ENCODE results near the gene TMEM247. TPM values are rescaled to one million over a fixed set of nuclear protein-coding genes. Genes with fewer than 3 reads are reported as not detected.
"Not testable (repeated sequence)": the region's sequence is repeated elsewhere in the genome, so short reads cannot be mapped to it uniquely, and the experiment has no call there.

The TMEM247 gene
- total RNA-seq, 1 donor from 2014 or later = not detected

DNA sequence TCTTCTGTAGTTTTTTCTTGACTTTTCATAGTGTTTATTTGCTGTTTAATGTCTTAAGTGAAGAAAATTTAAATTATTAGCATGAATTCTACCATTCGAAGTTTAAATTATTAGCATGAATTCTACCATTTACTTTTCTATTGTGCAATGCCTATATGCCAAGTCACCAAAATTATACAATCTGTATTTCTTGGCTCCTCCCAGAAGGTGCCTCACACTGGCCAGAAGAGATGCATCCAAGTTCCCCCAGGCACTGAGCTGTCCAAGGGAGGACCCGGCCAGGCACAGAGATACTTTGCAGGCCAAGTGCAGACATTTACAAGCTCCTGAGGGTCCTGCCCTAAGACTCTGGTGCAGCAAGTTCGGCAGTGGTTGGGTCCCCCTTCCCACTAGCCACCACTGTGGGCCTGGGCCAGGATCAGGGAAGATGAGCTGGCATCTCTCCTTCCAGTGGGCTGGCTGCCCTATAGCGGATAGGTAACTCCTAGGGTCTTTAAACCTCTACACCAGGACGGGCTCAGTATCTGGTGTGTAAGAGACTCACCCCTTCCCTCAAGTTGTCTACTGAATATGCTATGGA lies 31.3 kb downstream of the TMEM247 start:
- no peak for DNase-seq (ENCODE audit: low read depth in 2 of 2)

DNA sequence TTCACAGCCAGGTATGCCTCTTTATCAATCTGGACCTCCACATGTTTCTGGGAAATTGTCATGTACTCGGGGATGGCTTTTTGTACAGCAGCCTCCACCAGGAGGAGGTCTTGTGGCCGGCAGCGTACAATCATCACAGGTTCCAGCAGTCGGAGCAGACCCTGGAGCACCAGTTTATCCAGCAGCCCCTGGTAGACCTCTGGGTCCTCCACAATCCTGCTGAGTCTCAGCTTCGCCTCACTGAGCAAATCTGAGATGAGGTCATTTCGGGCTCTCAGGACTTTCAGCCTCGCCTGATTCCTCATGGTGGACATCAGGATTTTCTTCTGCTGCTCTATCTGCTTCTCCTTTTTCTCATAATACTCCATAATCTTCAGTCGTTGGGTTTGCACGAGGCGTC lies 32.8 kb downstream of the TMEM247 start:
- DNase-seq (ENCODE audit: low read depth in 2 of 2) = no peak

DNA sequence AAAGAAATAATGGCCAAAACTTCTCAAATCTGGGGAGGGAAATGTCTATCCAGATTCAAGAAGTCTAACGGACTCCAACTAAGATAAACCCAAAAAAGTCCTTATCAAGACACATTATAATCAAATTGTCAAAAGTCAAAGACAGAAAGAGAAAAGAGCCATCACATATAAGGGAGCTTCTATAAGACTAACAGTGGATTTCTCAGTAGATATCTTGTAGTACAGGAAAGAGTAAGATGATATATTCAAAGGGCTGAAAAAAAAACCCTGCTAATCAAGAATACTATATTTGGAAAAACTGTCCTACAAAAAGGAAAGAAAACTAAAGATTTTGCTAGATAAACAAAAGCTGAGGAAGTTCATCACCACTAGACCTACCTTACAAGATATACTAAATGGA lies 35.4 kb downstream of the TMEM247 start:
- DNase-seq (ENCODE audit: low read depth in 2 of 2) = no peak

DNA sequence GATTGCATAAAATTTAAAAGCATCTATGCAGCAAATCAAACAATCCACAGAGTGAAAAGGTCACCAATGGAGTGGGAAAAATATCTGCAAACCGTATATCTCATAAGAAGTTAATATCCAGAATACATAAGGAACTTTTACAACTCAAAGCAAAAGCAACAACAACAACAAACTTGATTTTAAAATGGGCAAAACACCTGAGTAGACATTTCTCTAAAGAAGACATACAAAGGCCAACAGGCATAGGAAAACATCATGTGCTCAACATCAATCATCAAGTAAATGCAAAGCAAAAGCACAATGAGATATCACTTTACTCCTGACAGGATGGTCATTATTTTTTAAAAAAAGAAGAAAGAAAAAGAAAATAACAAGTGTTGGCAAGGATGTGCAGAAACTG lies 38.1 kb downstream of the TMEM247 start:
- DNase-seq (ENCODE audit: low read depth in 2 of 2) = no peak

DNA sequence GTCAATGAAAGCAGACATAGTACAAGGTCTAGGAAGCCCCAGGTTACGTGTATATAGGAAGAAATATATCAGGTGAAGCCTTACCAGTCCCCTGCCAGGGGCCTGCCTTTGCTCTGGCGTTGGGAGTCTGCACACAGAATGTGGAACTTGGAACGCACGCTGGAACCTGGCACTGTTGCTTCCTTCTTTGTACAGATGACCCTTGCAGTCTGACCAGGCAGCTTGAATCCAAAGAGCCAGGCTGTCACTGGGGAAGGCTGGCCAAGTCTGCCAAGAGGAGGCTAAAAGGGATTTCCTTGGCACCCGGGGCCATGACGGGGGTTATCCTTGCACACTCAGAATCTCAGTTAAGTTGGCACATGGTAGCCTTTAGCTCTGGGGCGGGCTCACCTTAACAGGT lies 39.5 kb downstream of the TMEM247 start:
- no peak for DNase-seq (ENCODE audit: low read depth in 2 of 2)

DNA sequence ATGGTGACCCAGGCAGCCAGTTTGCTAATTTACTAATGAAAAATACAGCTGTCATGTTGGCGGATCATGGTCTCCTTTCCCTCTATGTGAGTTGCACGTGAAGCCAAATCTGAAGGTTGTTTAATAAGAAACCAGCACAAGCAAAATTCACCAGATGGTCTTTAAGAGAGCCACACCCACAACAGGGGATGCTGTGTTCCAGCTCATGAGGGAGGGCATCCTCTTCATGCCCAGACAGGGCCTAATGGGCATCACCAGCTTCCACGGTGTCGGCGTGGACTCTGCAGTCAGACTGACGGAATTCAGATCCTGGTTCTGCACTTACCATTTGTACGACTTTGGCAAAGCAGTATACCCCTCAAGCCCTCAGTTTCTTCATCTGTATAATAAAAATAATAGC lies 39.9 kb downstream of the TMEM247 start:
- DNase-seq (ENCODE audit: low read depth in 2 of 2) = no peak

GRCh38 chr2:46520130-46520711 lies 40.9 kb downstream of the TMEM247 start:
- no peak for DNase-seq (ENCODE audit: low read depth in 2 of 2)

DNA sequence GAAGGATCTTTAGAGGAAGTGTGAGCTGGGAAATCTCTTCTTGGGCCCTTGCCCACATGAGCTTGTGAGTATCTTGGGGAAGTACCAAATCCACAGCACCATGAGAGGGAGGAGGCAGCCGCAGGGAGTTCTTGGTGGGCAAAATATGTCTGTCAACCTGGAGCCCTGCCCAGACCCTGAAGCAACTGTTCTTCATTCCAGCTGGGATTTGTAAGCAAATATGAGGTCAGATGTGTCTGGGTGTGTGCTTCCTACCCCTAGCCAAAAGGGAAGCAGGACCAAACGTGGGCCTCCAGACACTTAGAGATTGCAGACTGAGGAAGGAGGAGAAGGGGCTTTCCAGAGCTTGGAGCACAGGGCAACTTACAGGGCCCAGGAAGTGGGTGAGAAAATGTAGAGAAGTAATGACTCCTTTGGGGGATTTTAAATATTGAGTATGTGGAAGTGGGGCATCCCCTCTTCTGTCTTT lies 41.9 kb downstream of the TMEM247 start:
- no peak for DNase-seq (ENCODE audit: low read depth in 2 of 2)

DNA sequence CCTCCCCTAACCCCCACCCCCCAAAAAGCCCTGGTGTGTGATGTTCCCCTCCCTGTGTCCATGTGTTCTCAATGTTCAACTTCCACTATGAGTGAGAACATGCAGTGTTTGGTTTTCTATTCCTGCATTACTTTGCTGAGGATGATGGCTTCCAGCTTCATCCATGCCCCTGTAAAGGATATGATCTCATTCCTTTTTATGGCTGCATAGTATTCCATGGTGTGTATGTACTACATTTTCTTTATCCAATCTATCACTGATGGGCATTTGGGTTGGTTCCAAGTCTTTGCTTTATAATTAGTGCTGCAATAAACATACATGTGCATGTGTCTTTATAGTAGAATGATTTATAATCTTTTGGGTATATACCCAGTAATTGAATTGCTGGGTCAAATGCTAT lies 43.0 kb downstream of the TMEM247 start:
- not testable (repeated sequence) for DNase-seq (ENCODE audit: low read depth in 2 of 2)

DNA sequence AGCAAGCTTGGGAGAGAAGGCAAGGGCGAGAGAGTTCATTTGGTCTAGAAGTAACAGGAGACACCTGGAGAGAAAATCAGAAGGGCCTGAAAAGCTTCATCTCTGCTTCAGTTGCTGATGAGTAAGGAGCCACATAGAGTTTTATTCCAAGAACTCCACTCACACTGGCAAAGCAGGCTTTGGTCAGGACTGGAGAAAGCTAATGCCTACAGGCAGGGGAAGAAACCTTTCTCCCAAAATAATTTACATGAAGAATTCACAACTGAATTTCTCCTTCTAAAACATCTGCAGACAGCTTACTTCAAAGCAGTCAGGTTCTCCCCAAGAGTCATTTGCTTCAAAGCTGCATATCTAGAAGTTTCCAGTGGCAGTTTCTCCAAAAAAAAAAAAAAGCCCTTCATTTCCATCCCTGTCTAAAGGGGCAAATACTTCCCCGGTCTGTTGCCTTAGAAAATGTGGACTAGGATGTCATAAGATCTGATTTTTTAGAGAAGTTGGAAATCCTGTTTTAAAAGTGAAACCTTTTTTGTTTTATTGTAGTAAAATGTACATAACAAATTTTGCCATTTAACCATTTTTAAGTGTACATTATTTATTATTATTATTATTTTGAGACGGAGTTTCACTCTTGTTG lies 46.3 kb downstream of the TMEM247 start:
- no peak for DNase-seq (ENCODE audit: low read depth in 2 of 2)

GRCh38 chr2:46528880-46529279 lies 49.5 kb downstream of the TMEM247 start:
- no peak for DNase-seq (ENCODE audit: low read depth in 2 of 2)

DNA sequence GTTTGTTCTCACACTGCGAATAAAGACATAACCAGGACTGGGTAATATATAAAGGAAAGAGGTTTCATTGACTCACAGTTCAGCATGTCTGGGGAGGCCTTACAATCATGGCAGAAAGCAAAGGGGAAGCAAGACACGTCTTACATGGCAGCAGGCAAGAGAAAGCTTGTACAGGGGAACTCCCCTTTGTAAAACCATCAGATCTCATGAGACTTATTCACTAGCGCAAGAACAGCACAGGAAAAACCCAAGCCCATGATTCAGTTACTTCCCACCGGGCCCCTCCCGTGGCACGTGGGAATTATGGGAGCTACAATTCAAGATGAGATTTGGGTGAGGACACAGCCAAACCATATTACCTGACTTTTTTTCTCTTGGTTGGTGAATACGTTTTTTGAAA lies 51.3 kb downstream of the TMEM247 start:
- DNase-seq (ENCODE audit: low read depth in 2 of 2) = no peak

DNA sequence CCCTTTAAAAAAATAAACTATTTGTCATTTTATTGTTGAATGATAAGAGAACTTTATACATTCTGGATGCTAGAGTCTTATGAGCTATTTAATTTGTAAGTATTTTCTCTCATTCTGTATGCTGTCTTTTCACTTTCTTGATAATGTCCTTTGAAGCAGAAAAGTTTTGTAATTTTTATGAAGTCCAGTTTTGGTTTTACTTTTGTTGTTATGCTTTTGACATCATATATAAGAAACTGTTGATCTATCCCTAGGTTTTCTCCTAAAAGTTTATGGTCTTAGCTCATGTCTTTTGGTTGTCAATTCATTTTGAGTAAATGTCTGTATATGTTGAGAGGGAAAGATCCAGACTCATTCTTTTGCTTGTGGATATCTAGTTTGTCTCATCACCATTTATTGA lies 52.5 kb downstream of the TMEM247 start:
- DNase-seq (ENCODE audit: low read depth in 2 of 2) = no peak

Other genes starting within 250 kb of the TMEM247 start
- 109 and 193 TPM in 2 replicates for gene EPAS1, start 182.2 kb upstream of the TMEM247 start, total RNA-seq
- 14.8 and 18.8 TPM in 2 replicates for gene RHOQ, start 62.9 kb downstream of the TMEM247 start, total RNA-seq
- 2.1 and 2.5 TPM in 2 replicates for gene ATP6V1E2, start 63.0 kb downstream of the TMEM247 start, total RNA-seq
- gene PIGF, start 137.5 kb downstream of the TMEM247 start, total RNA-seq = 10.9 and 13.0 TPM in 2 replicates
- 10.6 and 12.6 TPM in 2 replicates for gene CRIPT, start 137.7 kb downstream of the TMEM247 start, total RNA-seq
- 16.8 and 35.5 TPM in 2 replicates for gene SOCS5, start 219.7 kb downstream of the TMEM247 start, total RNA-seq